K562 (cell line): ENCODE data around the gene ROM1. TPM values are rescaled to one million over a fixed set of nuclear protein-coding genes. Genes with fewer than 3 reads are reported as not detected.

Experiments
- ATF1 ChIP-seq, 2 experiments: fragments of 450-650 bp in 1 of 2; IDR thresholded peaks; 2 replicates each; pipeline ENCODE4 v1.6.1; 2016; ENCODE audit warnings: missing compliant biosample characterization in 1 of 2, missing genetic modification characterization in 1 of 2
- CREBBP ChIP-seq: IDR thresholded peaks from one replicate; pipeline ENCODE4 v1.6.1; 2012; ENCODE audit warnings: low read depth, mild to moderate bottlenecking, control low read depth, inconsistent platforms, low read length
- GTF2F1 ChIP-seq: IDR thresholded peaks from 2 replicates; pipeline ENCODE4 v1.6.1; 2011; ENCODE audit warnings: low read depth, low read length, improper control_type of control experiment
- KDM4B ChIP-seq, 2 experiments: fragments of 450-650 bp in 1 of 2; sonication (generic) in 1 of 2; IDR thresholded peaks; 2 replicates each; pipeline ENCODE4 v1.6.1; 2016 to 2017; ENCODE audit warnings: borderline replicate concordance in 2 of 2, antibody characterized with exemption in 1 of 2, low read depth in 1 of 2, mild to moderate bottlenecking in 1 of 2
- KLF13 ChIP-seq: fragments of 450-650 bp; IDR thresholded peaks from 2 replicates; pipeline ENCODE4 v1.6.1; 2016; ENCODE audit warnings: missing genetic modification characterization, low read depth, mild to moderate bottlenecking, missing compliant biosample characterization, moderate library complexity, borderline replicate concordance
- NCOA4 ChIP-seq: fragments of 450-650 bp; IDR thresholded peaks from 2 replicates; pipeline ENCODE4 v1.6.1; 2018; ENCODE audit warnings: mild to moderate bottlenecking; ENCODE audit not compliant: partially characterized antibody
- POLR2B ChIP-seq: fragments of 450-650 bp; IDR thresholded peaks from 2 replicates; pipeline ENCODE4 v1.6.1; 2018; ENCODE audit warnings: low read depth; ENCODE audit not compliant: partially characterized antibody
- PYGO2 ChIP-seq: fragments of 450-650 bp; IDR thresholded peaks from 2 replicates; pipeline ENCODE4 v1.6.1; 2016; ENCODE audit warnings: mild to moderate bottlenecking, missing genetic modification characterization, moderate library complexity, missing compliant biosample characterization
- RBBP5 ChIP-seq: fragments of 200-600 bp; sonication (generic); IDR thresholded peaks from 2 replicates; pipeline ENCODE4 v1.6.1; 2012; ENCODE audit warnings: borderline replicate concordance, mild to moderate bottlenecking, low read length, control low read depth, inconsistent platforms; ENCODE audit not compliant: insufficient read depth, poor library complexity, severe bottlenecking
- RBM17 ChIP-seq: fragments of 200-400 bp; formaldehyde crosslinking; IDR thresholded peaks from 2 replicates; pipeline ENCODE4 v1.6.1; 2017; ENCODE audit warnings: low read depth, mild to moderate bottlenecking, low read length, borderline replicate concordance
- ZBTB8A ChIP-seq: fragments of 450-650 bp; IDR thresholded peaks from 2 replicates; pipeline ENCODE4 v1.6.1; 2018; ENCODE audit warnings: mild to moderate bottlenecking, moderate library complexity; ENCODE audit not compliant: partially characterized antibody
- ZNF695 ChIP-seq: fragments of 450-650 bp; formaldehyde crosslinking; IDR thresholded peaks from 2 replicates; pipeline ENCODE4 v1.4.0; 2020; ENCODE audit warnings: mild to moderate bottlenecking, moderate library complexity
- polyA plus RNA-seq, 8 experiments: library from polyadenylated mRNA; depleted of rRNA in 4 of 8; stranded (reverse) in 5 of 8; unstranded in 3 of 8; fragments of >200 nt; fragmentation: Nextera tagmentation in 2 of 8; fragmentation: Illumina TruSeq in 1 of 8; extraction: Ambion mirVana in 2 of 8; extraction: Trizol in 1 of 8; gene quantifications; 2 replicates each; pipeline versions ENCODE4 v1.2.1 to v1.2.3, GENCODE V29; 2011 to 2014; ENCODE audit warnings: inconsistent platforms in 1 of 8, missing spikeins in 1 of 8
- total RNA-seq, 7 experiments: library from RNA; depleted of rRNA in 6 of 7; stranded (reverse); fragments of >200 nt in 6 of 7; fragmentation: Illumina TruSeq in 2 of 7; extraction: Trizol in 2 of 7; gene quantifications; 2 replicates each; pipeline versions ENCODE4 v1.2.1 to v1.2.3, GENCODE V29; 2011 to 2021; ENCODE audit warnings: low replicate concordance in 1 of 7
- TF ChIP-seq, protein P1 (sequence below): fragments of 150-350 bp; IDR thresholded peaks from 2 replicates; pipeline ENCODE4 v1.6.1; 2014; ENCODE audit warnings: low read depth, mild to moderate bottlenecking, low read length, borderline replicate concordance
- TF ChIP-seq, protein P2 (sequence below), 2 experiments: fragments of 450-650 bp; formaldehyde crosslinking in 1 of 2; IDR thresholded peaks; 2 replicates each; pipeline versions ENCODE4 v1.4.0 to v1.6.1; 2014 to 2020; ENCODE audit warnings: mild to moderate bottlenecking in 2 of 2, borderline replicate concordance in 1 of 2, low read depth in 1 of 2

ROM1 gene
- total and polyA plus RNA-seq, 9 of the 15 experiments (the other 6 are each of a cell fraction or from before 2014, with no cell fraction given) = 0.75 to 4.0 (median 2.6) TPM

DNA sequence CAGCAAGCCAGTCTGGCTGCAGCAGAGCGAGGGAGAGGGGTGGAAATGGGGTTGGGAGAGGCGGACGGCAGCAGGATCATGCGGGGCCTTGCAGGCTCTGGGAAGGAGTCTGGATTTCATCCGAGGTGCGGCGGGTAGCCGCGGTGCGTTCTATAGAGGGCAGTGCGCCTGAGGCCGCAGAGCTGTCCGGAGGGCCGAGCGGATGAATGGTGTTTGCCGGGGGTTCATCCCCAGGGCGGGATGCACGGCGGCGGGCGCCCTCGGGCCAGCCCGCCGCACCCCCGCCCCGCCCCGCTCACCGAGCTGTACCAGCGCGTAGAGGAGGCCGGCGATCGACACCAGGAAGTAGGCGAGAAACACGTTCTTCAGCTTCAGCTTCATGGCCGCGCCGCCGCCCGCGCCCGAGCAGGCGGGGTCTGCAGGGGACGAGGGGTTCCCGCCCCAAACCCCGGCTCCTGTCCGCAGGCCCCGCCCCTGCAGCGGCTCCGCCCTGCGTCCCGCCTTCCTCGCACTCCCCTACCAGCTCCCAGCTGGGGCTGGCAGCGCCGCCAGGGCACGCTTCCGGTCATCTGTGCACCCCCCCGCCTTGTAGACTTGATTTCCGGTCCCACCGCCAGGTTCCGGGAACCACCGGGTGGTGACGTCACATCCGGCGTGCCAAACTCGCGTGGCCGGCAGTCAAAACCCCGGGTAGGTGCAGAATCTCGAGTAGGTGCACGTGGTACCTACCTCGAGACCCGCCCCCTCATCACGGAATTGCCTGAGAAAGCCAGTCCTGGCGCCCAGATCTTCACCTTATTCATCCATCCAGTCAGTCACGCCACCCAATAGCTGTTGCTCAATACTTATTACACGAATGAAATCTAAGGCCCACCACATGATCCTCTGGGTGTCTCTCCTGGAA lies 8.8 kb downstream of the ROM1 start, which contains the start of gene B3GAT3 (continued):
- TF ChIP-seq ZNF695 (CRISPR knock-in tag) (no peak), ZBTB8A (no peak), RBBP5 (peak; percentile 42), POLR2B (peak; percentile 78), PYGO2 (tag) (no peak), ATF1 (CRISPR knock-in tag; IDR thresholded peaks at IDR 0.05) (peak; percentile 67), ATF1 (tag; IDR thresholded peaks at IDR 0.05) (peak; percentile 99), NCOA4 (no peak), GTF2F1 (no peak), RBM17 (no peak), KLF13 (tag) (peak; percentile 93), CREBBP (no peak), KDM4B (IDR thresholded peaks at IDR 0.05; ENCODE audit: borderline replicate concordance in 2 of 2, low read depth in 1 of 2) (peak in 1 of 2 experiments; percentile 90; a peak in 1 of 4 replicates)
- TF ChIP-seq, protein P1, sequence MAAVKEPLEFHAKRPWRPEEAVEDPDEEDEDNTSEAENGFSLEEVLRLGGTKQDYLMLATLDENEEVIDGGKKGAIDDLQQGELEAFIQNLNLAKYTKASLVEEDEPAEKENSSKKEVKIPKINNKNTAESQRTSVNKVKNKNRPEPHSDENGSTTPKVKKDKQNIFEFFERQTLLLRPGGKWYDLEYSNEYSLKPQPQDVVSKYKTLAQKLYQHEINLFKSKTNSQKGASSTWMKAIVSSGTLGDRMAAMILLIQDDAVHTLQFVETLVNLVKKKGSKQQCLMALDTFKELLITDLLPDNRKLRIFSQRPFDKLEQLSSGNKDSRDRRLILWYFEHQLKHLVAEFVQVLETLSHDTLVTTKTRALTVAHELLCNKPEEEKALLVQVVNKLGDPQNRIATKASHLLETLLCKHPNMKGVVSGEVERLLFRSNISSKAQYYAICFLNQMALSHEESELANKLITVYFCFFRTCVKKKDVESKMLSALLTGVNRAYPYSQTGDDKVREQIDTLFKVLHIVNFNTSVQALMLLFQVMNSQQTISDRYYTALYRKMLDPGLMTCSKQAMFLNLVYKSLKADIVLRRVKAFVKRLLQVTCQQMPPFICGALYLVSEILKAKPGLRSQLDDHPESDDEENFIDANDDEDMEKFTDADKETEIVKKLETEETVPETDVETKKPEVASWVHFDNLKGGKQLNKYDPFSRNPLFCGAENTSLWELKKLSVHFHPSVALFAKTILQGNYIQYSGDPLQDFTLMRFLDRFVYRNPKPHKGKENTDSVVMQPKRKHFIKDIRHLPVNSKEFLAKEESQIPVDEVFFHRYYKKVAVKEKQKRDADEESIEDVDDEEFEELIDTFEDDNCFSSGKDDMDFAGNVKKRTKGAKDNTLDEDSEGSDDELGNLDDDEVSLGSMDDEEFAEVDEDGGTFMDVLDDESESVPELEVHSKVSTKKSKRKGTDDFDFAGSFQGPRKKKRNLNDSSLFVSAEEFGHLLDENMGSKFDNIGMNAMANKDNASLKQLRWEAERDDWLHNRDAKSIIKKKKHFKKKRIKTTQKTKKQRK = no peak
- TF ChIP-seq, protein P2, sequence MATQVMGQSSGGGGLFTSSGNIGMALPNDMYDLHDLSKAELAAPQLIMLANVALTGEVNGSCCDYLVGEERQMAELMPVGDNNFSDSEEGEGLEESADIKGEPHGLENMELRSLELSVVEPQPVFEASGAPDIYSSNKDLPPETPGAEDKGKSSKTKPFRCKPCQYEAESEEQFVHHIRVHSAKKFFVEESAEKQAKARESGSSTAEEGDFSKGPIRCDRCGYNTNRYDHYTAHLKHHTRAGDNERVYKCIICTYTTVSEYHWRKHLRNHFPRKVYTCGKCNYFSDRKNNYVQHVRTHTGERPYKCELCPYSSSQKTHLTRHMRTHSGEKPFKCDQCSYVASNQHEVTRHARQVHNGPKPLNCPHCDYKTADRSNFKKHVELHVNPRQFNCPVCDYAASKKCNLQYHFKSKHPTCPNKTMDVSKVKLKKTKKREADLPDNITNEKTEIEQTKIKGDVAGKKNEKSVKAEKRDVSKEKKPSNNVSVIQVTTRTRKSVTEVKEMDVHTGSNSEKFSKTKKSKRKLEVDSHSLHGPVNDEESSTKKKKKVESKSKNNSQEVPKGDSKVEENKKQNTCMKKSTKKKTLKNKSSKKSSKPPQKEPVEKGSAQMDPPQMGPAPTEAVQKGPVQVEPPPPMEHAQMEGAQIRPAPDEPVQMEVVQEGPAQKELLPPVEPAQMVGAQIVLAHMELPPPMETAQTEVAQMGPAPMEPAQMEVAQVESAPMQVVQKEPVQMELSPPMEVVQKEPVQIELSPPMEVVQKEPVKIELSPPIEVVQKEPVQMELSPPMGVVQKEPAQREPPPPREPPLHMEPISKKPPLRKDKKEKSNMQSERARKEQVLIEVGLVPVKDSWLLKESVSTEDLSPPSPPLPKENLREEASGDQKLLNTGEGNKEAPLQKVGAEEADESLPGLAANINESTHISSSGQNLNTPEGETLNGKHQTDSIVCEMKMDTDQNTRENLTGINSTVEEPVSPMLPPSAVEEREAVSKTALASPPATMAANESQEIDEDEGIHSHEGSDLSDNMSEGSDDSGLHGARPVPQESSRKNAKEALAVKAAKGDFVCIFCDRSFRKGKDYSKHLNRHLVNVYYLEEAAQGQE (IDR thresholded peaks at IDR 0.05; ENCODE audit: borderline replicate concordance) = peak; percentile 40
- TF ChIP-seq, protein P2 (CRISPR knock-in tag; IDR thresholded peaks at IDR 0.05; ENCODE audit: low read depth) = peak; percentile 75
